ENCODE measurements around the gene RPN2. TPM values are rescaled to one million over a fixed set of nuclear protein-coding genes. Genes with fewer than 3 reads are reported as not detected.

The RPN2 gene
- total RNA-seq, 1 donor: 218 TPM

DNA sequence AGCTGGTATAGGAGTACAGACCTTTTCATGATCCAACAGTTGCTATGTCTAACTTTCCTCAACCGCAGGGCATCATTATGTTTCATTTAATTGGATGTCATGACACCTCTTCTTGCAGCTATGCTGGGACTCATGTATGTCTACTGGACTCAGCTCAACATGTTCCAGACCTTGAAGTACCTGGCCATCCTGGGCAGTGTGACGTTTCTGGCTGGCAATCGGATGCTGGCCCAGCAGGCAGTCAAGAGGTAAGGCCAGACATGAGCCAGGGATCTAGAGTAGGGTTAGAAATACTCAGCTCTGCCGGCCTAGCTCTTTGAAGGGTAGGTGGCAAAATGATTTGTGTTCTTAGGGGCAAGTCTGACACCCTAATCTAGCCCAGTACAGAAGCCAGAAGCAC is 57.3 kb downstream of the RPN2 start:
- TF ChIP-seq CTCF (IDR thresholded peaks at IDR 0.05; ENCODE audit: insufficient read depth, low read depth, low read length): no peak
- no peak for DNase-seq (ENCODE audit: low read depth)
- no peak overlapping the region for H3K4me3 ChIP-seq (ENCODE audit: low read depth, low read length)

DNA sequence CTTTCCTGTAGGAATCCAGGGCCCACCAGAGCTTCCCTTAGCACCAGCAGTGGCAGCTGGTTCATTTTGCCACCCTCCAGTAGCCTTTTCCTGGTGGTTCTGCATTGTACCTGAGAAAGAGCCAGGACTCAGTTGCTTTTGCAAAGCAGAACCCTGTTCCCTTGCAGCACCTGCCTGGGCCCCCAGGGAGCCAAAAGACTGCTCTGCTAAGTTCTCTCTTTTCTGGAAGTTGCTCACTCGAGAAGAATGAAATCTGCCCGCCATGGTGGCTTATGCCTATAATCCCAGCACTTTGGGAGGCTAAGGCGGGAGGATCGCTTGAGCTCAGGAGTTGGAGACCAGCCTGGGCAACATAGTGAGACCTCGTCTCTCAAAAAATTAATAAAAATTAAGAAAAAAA is 58.5 kb downstream of the RPN2 start:
- no peak overlapping the region for H3K4me3 ChIP-seq (ENCODE audit: low read depth, low read length)
- no peak for DNase-seq (ENCODE audit: low read depth)
- no peak for TF ChIP-seq CTCF (IDR thresholded peaks at IDR 0.05; ENCODE audit: insufficient read depth, low read depth, low read length)

DNA sequence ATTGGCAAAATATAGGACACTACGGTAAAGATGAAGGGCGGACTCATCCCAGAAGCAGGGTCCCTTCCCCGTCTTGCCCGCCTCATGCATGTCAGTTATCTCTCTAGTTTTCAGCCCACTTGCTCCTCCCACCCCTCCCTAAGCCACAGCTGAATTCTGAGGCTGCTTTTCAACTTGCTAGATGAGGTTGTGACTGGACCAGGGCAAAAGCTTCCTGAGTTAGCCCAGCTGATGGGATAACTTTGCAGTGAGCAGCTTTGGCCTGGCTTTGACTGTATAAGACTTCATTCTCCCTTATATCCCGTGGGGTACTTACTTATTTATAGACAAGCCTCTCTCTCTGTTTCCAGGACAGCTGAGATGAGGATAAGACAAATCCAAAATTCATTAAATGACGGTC is 59.3 kb downstream of the RPN2 start:
- no peak for TF ChIP-seq CTCF (IDR thresholded peaks at IDR 0.05; ENCODE audit: insufficient read depth, low read depth, low read length)
- DNase-seq (ENCODE audit: low read depth): no peak
- H3K4me3 ChIP-seq (ENCODE audit: low read depth, low read length): no peak overlapping the region

- H3K4me3 ChIP-seq (ENCODE audit: low read depth, low read length): no peak overlapping the region
- TF ChIP-seq CTCF (IDR thresholded peaks at IDR 0.05; ENCODE audit: insufficient read depth, low read depth, low read length): no peak
- peak; percentile 44 for DNase-seq (ENCODE audit: low read depth)
Measured at GRCh38 chr20:37238935-37239451, 59.9 kb downstream of the RPN2 start.

- no peak for DNase-seq (ENCODE audit: low read depth)
- no peak overlapping the region for H3K4me3 ChIP-seq (ENCODE audit: low read depth, low read length)
- no peak for TF ChIP-seq CTCF (IDR thresholded peaks at IDR 0.05; ENCODE audit: insufficient read depth, low read depth, low read length)
Measured at GRCh38 chr20:37240337-37241067, 61.4 kb downstream of the RPN2 start.

DNA sequence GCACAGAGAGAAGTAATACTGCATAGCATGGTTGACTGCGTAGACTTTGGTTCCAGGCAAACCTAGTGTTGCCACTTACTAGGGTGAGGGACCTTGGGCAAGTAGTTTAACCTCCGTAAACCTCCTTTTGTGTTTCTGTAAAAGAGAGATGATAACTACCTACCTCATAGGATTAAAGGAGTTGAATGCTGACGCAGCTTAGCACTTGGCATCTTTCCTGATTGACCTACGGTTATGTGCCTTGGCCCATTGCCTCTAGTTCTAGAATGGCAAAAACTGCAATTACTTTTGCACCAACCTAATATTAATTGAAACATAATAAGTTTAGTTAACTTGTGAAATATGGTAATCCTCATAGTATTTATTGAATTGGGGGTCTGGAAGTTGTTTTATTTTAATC is 63.4 kb downstream of the RPN2 start:
- TF ChIP-seq CTCF (IDR thresholded peaks at IDR 0.05; ENCODE audit: insufficient read depth, low read depth, low read length): no peak
- no peak overlapping the region for H3K4me3 ChIP-seq (ENCODE audit: low read depth, low read length)
- DNase-seq (ENCODE audit: low read depth): no peak
